ENCODE data around the gene DDX19B. TPM values are rescaled to one million over a fixed set of nuclear protein-coding genes. Genes with fewer than 3 reads are reported as not detected.

The DDX19B gene
- total RNA-seq, 1 donor from 2014 or later: 22.1 TPM

DNA sequence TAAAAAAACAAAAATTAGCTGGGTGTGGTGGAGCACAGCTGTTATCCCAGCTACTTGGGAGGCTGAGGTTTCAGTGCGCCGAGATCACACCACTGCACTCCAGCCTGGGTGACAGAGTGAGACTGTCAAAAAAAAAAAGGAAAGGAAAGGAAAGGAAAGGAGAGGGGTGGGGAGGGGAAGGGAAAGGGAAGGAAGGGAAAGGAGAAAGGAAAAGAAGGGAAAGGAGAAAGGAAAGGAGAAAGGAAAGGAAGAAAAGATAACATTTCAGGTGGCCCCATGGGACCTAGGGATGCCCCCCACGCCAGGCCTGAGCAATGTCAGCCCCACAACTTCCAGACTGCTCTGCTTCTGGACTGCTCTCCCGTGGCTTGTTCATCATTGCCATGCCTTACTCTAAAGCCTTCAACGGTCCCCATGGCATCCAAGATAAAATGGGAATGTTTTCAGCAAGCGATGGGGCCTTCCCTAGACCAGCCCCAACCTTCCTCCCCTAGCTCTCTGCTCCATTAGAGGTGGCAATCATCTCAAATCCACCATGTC, 84.5 kb downstream of the DDX19B start:
- DNase-seq (ENCODE audit: low spot score): no peak
- ATAC-seq: no peak
- intact Hi-C loops (cut with DNase I): no loop called here

Other genes with a start within 250 kb of the DDX19B start
- gene PDPR, start 184.9 kb upstream of the DDX19B start, total RNA-seq: 35.7 TPM
- gene CLEC18C, start 125.4 kb upstream of the DDX19B start, total RNA-seq: 0.58 TPM
- gene EXOSC6, start 47.2 kb upstream of the DDX19B start, total RNA-seq: 17.5 TPM
- 73.3 TPM for gene AARS1, start 9.7 kb upstream of the DDX19B start, total RNA-seq
- 37.3 TPM for gene DDX19A, start 47.7 kb downstream of the DDX19B start, total RNA-seq
- gene ST3GAL2, start 139.9 kb downstream of the DDX19B start, total RNA-seq: 31.1 TPM
- 19.7 TPM for gene FCSK, start 155.4 kb downstream of the DDX19B start, total RNA-seq
- 51.0 TPM for gene COG4, start 224.4 kb downstream of the DDX19B start, total RNA-seq
- gene SF3B3, start 224.6 kb downstream of the DDX19B start, total RNA-seq: 207 TPM